Fibroblast of lung (primary cell): Measurements from ENCODE around the gene CYS1. TPM values are rescaled to one million over a fixed set of nuclear protein-coding genes. Genes with fewer than 3 reads are reported as not detected.

ENCODE experiments used
- DNase-seq, 2 donors: peaks; one replicate each; pipeline versions ENCODE4 v3.0.0 to v3.0.0-alpha.2; 2010; ENCODE audit warnings: low read depth in 2 of 2
- H2AFZ ChIP-seq: 2 replicates; pipeline ENCODE4 v1.5.1; 2012; ENCODE audit warnings: low read length, control low read depth, inconsistent platforms
- H3K27ac ChIP-seq: 2 replicates; pipeline ENCODE4 v1.5.1; 2011; ENCODE audit warnings: low read length, control low read depth; ENCODE audit not compliant: insufficient read depth
- H3K27me3 ChIP-seq: 2 replicates; pipeline ENCODE4 v1.5.1; 2011; ENCODE audit warnings: mild to moderate bottlenecking, low read length; ENCODE audit not compliant: control insufficient read depth, insufficient read depth
- H3K36me3 ChIP-seq: 2 replicates; pipeline ENCODE4 v1.5.1; 2011; ENCODE audit warnings: low read length; ENCODE audit not compliant: control insufficient read depth, insufficient read depth
- H3K4me1 ChIP-seq: 2 replicates; pipeline ENCODE4 v1.5.1; 2011; ENCODE audit warnings: low read length; ENCODE audit not compliant: control insufficient read depth, insufficient read depth; ENCODE audit errors: extremely low read depth
- H3K4me2 ChIP-seq: 2 replicates; pipeline ENCODE4 v1.5.1; 2011; ENCODE audit warnings: low read length, control low read depth; ENCODE audit not compliant: insufficient read depth; ENCODE audit errors: extremely low read depth
- H3K4me3 ChIP-seq, 4 experiments: fragments of 200-600 bp in 1 of 4; sonication (generic) in 1 of 4; replicated peaks in 1 of 4; 2 replicates each; pipeline ENCODE4 v1.5.1; 2011 to 2016; ENCODE audit warnings: low read length in 4 of 4, low read depth in 3 of 4, mild to moderate bottlenecking in 3 of 4, control low read depth in 2 of 4, inconsistent platforms in 1 of 4, mixed read lengths in 1 of 4; ENCODE audit not compliant: insufficient read depth in 1 of 4; ENCODE audit errors: control extremely low read depth in 1 of 4
- H3K79me2 ChIP-seq: 2 replicates; pipeline ENCODE4 v1.5.1; 2012; ENCODE audit warnings: mild to moderate bottlenecking, low read length, inconsistent platforms; ENCODE audit not compliant: control insufficient read depth, insufficient read depth
- H3K9ac ChIP-seq: 2 replicates; pipeline ENCODE4 v1.5.1; 2011; ENCODE audit warnings: mild to moderate bottlenecking, low read length, control low read depth; ENCODE audit not compliant: insufficient read depth
- H3K9me3 ChIP-seq: 2 replicates; pipeline ENCODE4 v1.5.1; 2012; ENCODE audit warnings: low read depth, low read length; ENCODE audit not compliant: control insufficient read depth, insufficient read depth
- H4K20me1 ChIP-seq: 2 replicates; pipeline ENCODE4 v1.5.1; 2011; ENCODE audit warnings: low read length; ENCODE audit not compliant: control insufficient read depth, insufficient read depth; ENCODE audit errors: extremely low read depth
- EZH2 ChIP-seq: IDR thresholded peaks from 2 replicates; pipeline ENCODE4 v1.5.1; 2012; ENCODE audit warnings: low read length, control low read depth, mild to moderate bottlenecking; ENCODE audit errors: missing control alignments
- polyA plus RNA-seq, 2 donors: library from polyadenylated mRNA; depleted of rRNA in 1 of 2; stranded (reverse) in 1 of 2; unstranded in 1 of 2; fragments of >200 nt; gene quantifications; 2 replicates each; pipeline ENCODE4 v1.2.1, GENCODE V29; 2011 to 2012; ENCODE audit warnings: missing spikeins in 1 of 2
- total RNA-seq: library from RNA; depleted of rRNA; stranded (reverse); fragments of >200 nt; gene quantifications from 2 replicates; pipeline ENCODE4 v1.2.1, GENCODE V29; 2014
- TF ChIP-seq, protein P1 (sequence below), 2 donors: IDR thresholded peaks in 1 of 2; conservative IDR thresholded peaks in 1 of 2; 1 replicate in 1 of 2; 2 replicates in 1 of 2; pipeline ENCODE4 v1.5.1; 2011 to 2012; ENCODE audit warnings: low read length in 2 of 2, control low read depth in 1 of 2, inconsistent platforms in 1 of 2, low read depth in 1 of 2, mild to moderate bottlenecking in 1 of 2

Gene CYS1
- total and polyA plus RNA-seq, 2 donors (not counting 1 experiment from before 2014, with no cell fraction given): 0.31 to 5.1 TPM

DNA sequence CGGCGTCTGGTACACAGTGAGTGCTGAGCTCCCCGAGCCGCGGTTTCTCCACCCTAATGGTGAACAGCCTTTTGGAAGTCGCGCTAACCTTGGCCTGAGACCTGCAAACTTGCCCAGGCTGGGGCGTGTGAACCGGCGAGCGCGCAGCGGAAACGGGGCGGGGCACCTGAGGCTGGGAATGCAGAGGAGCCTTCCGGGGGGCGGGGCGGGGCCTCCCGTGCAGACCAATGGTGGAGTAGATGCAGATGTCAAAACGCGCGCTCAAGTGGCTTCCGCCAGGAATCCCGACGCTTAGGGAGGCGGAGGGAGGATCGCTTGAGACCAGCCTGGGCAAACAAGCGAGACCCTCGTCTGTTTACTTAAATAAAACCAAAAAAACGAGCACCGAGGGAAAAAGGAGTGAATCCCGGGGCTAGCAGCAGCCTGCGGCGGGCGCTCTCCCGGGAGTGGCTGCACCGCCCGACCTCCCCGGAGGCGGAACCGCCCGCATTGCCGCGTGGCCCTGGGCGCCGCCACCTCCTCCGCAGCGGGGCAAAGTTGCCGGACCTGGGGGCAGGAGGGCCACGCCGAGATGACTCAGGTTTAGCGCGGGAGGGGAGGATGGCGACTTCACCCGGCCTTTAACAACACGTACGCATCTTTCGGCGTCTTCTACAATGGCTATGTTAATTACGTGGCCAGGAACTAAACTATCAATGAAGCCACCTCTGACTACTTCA is 40.1 kb upstream of the CYS1 start:
- peak overlapping the region; percentile 82 for H3K27ac ChIP-seq
- peak overlapping the region; percentile 90 for H3K4me2 ChIP-seq
- H3K27me3 ChIP-seq: no peaks in the 10 kb centered on the region
- H3K4me3 ChIP-seq: peak overlapping the region; percentile 64 to 77 (median 71)
- peak overlapping the region; percentile 88 for H2AFZ ChIP-seq
- peaks cover 12% of the 10 kb centered on the region for H3K4me1 ChIP-seq
- H3K36me3 ChIP-seq: no peaks in the 10 kb centered on the region
- peak; percentile 78 to 91 for DNase-seq
- H3K9ac ChIP-seq: peak overlapping the region; percentile 66
- H4K20me1 ChIP-seq: no peaks in the 10 kb centered on the region
- H3K9me3 ChIP-seq: no peaks in the 10 kb centered on the region
- TF ChIP-seq, protein P1, sequence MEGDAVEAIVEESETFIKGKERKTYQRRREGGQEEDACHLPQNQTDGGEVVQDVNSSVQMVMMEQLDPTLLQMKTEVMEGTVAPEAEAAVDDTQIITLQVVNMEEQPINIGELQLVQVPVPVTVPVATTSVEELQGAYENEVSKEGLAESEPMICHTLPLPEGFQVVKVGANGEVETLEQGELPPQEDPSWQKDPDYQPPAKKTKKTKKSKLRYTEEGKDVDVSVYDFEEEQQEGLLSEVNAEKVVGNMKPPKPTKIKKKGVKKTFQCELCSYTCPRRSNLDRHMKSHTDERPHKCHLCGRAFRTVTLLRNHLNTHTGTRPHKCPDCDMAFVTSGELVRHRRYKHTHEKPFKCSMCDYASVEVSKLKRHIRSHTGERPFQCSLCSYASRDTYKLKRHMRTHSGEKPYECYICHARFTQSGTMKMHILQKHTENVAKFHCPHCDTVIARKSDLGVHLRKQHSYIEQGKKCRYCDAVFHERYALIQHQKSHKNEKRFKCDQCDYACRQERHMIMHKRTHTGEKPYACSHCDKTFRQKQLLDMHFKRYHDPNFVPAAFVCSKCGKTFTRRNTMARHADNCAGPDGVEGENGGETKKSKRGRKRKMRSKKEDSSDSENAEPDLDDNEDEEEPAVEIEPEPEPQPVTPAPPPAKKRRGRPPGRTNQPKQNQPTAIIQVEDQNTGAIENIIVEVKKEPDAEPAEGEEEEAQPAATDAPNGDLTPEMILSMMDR (conservative IDR thresholded peaks at IDR 0.05 in 1 of 2, IDR thresholded peaks at IDR 0.05 in 1 of 2; ENCODE audit: low read depth in 1 of 2, low read length in 2 of 2): no peak
- TF ChIP-seq EZH2: no peak
- peaks cover 22% of the 10 kb centered on the region for H3K79me2 ChIP-seq

DNA sequence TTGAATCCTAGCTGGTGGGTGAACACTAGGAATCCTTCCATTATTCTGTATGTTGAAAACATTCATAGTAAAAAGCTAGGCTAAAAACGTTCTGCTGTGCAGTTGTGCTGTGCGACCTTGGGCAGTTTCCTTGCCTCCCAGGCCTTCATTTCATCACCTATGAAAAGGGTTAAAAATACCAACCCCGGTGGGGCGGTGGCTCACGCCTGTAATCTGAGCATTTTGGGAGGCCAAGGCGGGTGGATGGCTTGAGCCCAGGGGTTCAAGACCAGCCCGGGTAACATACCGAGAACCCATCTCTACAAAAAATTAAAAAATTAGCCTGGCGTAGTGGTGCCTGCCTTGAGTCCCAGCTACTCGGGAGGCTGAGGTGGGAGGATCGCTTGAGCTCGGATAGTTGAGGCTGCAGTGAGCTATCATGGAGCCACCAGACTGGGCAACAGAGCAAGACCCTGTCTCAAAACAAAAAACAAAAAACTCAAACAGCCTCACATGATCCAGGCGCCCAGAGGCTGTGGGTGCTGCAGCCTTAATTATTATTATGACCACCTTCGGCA is 39.5 kb upstream of the CYS1 start:
- peak overlapping the region; percentile 82 for H3K27ac ChIP-seq
- no peaks in the 10 kb centered on the region for H3K36me3 ChIP-seq
- H3K9me3 ChIP-seq: no peaks in the 10 kb centered on the region
- TF ChIP-seq, protein P1 (conservative IDR thresholded peaks at IDR 0.05 in 1 of 2, IDR thresholded peaks at IDR 0.05 in 1 of 2; ENCODE audit: low read depth in 1 of 2, low read length in 2 of 2): no peak
- no peak for TF ChIP-seq EZH2
- H3K4me2 ChIP-seq: peak overlapping the region; percentile 90
- H3K27me3 ChIP-seq: no peaks in the 10 kb centered on the region
- peak overlapping the region; percentile 66 for H3K9ac ChIP-seq
- peak overlapping the region; percentile 64 to 77 (median 71) for H3K4me3 ChIP-seq
- H3K4me1 ChIP-seq: peaks cover 8% of the 10 kb centered on the region
- H2AFZ ChIP-seq: peak overlapping the region; percentile 88
- no peak for DNase-seq
- H3K79me2 ChIP-seq: peaks cover 16% of the 10 kb centered on the region
- no peaks in the 10 kb centered on the region for H4K20me1 ChIP-seq

DNA sequence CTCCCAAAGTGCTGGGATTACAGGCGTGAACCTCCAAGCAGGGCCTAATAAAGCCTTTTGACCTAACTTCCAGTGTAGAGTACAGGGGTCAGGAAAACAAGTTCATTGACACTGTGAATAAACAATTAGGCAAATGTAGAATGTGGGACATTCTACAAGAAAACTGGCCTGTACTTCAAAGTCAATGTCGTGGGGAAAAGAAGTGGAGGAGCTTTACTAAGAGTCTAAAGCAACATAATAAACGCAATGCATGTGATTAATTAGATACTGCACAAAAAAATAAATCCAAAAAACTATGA is 38.8 kb upstream of the CYS1 start:
- H3K36me3 ChIP-seq: no peaks in the 10 kb centered on the region
- no peak for TF ChIP-seq EZH2
- TF ChIP-seq, protein P1 (conservative IDR thresholded peaks at IDR 0.05 in 1 of 2, IDR thresholded peaks at IDR 0.05 in 1 of 2; ENCODE audit: low read depth in 1 of 2, low read length in 2 of 2): no peak

More for the DNA sequence above, 38.8 kb upstream of the CYS1 start:
- DNase-seq: no peak
- Histone ChIP-seq H2AFZ (no peak overlapping the region), H3K27ac (no peak overlapping the region), H3K79me2 (peaks cover 15% of the 10 kb centered on the region), H3K9ac (no peak overlapping the region), H3K4me1 (peaks cover 5% of the 10 kb centered on the region), H3K4me2 (no peak overlapping the region), H3K27me3 (no peaks in the 10 kb centered on the region), H3K4me3 (no peak overlapping the region), H3K9me3 (no peaks in the 10 kb centered on the region), H4K20me1 (no peaks in the 10 kb centered on the region)
